Activated naive CD8-positive, alpha-beta T cell treated with anti-CD3 and anti-CD28 coated beads for 36 hours (primary cell): ENCODE results near the gene NEK6. TPM values are rescaled to one million over a fixed set of nuclear protein-coding genes. Genes with fewer than 3 reads are reported as not detected.
A peak's percentile ranks its signal among the peaks of the same experiment; 100 is the strongest.

Experiments used
- DNase-seq: peaks from one replicate; pipeline ENCODE4 v3.0.0; 2021
- H3K27ac Mint-ChIP-seq: one replicate; pipeline ENCODE4 v1.8.0; 2022; ENCODE audit warnings: mild to moderate bottlenecking, moderate library complexity, mixed read lengths
- H3K27me3 Mint-ChIP-seq: one replicate; pipeline ENCODE4 v1.8.0; 2022; ENCODE audit warnings: mild to moderate bottlenecking, mixed read lengths
- H3K36me3 Mint-ChIP-seq: one replicate; pipeline ENCODE4 v1.8.0; 2021; ENCODE audit warnings: mild to moderate bottlenecking, mixed read lengths
- H3K4me1 Mint-ChIP-seq: one replicate; pipeline ENCODE4 v1.8.0; 2021; ENCODE audit warnings: mixed read lengths
- H3K4me3 Mint-ChIP-seq: one replicate; pipeline ENCODE4 v1.8.0; 2022; ENCODE audit warnings: mild to moderate bottlenecking, moderate library complexity, mixed read lengths
- H3K9me3 Mint-ChIP-seq: one replicate; pipeline ENCODE4 v1.8.0; 2022; ENCODE audit warnings: mixed read lengths
- total RNA-seq, 2 experiments: library from RNA; stranded (reverse); gene quantifications; one replicate each; pipeline ENCODE4 v1.2.3, GENCODE V29; 2021

The NEK6 gene
- total RNA-seq, 2 experiments from 2014 or later, result 18.8 to 19.4 TPM

- DNase-seq, result no peak
- no peaks in the 10 kb centered on the region for H3K4me1 Mint-ChIP-seq
- H3K4me3 Mint-ChIP-seq, result no peak overlapping the region
- no peaks in the 10 kb centered on the region for H3K9me3 Mint-ChIP-seq
- no peaks in the 10 kb centered on the region for H3K36me3 Mint-ChIP-seq
- H3K27me3 Mint-ChIP-seq, result no peaks in the 10 kb centered on the region
- H3K27ac Mint-ChIP-seq, result no peak overlapping the region
Measured at GRCh38 chr9:124274738-124275137, 17.0 kb downstream of the NEK6 start.

- no peak for DNase-seq
- H3K27ac Mint-ChIP-seq, result no peak overlapping the region
- H3K27me3 Mint-ChIP-seq, result no peaks in the 10 kb centered on the region
- H3K4me3 Mint-ChIP-seq, result no peak overlapping the region
- H3K9me3 Mint-ChIP-seq, result no peaks in the 10 kb centered on the region
- H3K36me3 Mint-ChIP-seq, result no peaks in the 10 kb centered on the region
- peaks cover 7% of the 10 kb centered on the region for H3K4me1 Mint-ChIP-seq
Measured at GRCh38 chr9:124277420-124277819, 19.7 kb downstream of the NEK6 start.

DNA sequence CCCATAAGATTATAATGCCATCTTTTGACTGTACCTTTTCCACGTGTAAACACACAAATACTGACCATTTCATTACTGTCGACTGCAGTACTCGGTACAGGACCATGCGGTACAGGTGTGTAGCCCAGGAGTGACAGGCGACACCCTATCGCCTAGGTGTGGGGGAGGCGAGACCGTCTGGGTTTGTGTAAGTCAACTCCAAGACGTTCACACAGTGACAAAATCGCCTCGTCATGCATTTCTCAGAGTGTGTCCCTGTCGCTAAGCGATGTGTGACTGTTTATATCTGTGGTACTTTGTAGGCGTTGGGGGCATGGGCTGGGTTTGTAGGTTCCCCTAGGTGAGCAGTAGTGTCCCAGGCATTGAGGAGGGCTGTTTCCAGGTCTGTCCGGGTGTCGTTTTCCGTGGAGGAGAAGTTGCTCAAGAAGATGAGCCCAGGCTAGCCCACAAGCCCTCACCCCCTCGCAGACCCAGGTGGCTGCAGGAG, 20.3 kb downstream of the NEK6 start:
- Mint-ChIP-seq H3K4me3 (no peak overlapping the region), H3K9me3 (no peaks in the 10 kb centered on the region), H3K4me1 (peaks cover 7% of the 10 kb centered on the region), H3K36me3 (no peaks in the 10 kb centered on the region), H3K27ac (no peak overlapping the region), H3K27me3 (no peaks in the 10 kb centered on the region)
- no peak for DNase-seq

GRCh38 chr9:124279531-124280175, 21.9 kb downstream of the NEK6 start:
- Mint-ChIP-seq H3K36me3 (no peaks in the 10 kb centered on the region), H3K4me1 (peaks cover 7% of the 10 kb centered on the region), H3K4me3 (no peak overlapping the region), H3K9me3 (no peaks in the 10 kb centered on the region), H3K27me3 (no peaks in the 10 kb centered on the region), H3K27ac (no peak overlapping the region)
- DNase-seq, result no peak

- Mint-ChIP-seq H3K36me3 (no peaks in the 10 kb centered on the region), H3K27ac (no peak overlapping the region), H3K4me1 (peaks cover 8% of the 10 kb centered on the region), H3K9me3 (no peaks in the 10 kb centered on the region), H3K27me3 (no peaks in the 10 kb centered on the region), H3K4me3 (no peak overlapping the region)
- DNase-seq, result no peak
Measured at GRCh38 chr9:124280176-124280691, 22.5 kb downstream of the NEK6 start.

DNA sequence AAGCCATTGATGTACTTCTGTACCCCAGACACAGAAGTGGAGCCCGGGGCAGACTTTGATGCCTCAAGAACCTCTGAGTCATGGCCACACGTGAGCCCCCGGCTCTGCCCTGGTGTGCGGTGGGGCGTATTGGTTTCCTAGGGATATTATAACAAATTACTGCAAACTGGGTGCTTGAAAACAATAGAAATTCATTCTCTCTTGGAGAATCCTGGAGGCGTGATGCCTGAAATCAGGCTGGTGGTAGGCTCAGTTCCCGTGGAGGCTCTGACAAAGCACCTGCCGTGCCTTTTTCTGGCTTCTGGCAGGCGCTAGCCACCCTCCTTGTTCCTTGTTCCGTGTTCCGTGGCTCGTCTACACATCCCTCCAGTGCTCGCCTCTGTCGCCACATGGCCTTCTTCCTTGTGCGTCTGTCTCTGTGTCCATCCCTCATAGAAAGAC, 24.2 kb downstream of the NEK6 start:
- no peak for DNase-seq
- H3K27ac Mint-ChIP-seq, result no peak overlapping the region
- no peaks in the 10 kb centered on the region for H3K36me3 Mint-ChIP-seq
- no peak overlapping the region for H3K4me3 Mint-ChIP-seq
- H3K4me1 Mint-ChIP-seq, result peaks cover 24% of the 10 kb centered on the region
- H3K9me3 Mint-ChIP-seq, result no peaks in the 10 kb centered on the region
- H3K27me3 Mint-ChIP-seq, result no peaks in the 10 kb centered on the region

DNA sequence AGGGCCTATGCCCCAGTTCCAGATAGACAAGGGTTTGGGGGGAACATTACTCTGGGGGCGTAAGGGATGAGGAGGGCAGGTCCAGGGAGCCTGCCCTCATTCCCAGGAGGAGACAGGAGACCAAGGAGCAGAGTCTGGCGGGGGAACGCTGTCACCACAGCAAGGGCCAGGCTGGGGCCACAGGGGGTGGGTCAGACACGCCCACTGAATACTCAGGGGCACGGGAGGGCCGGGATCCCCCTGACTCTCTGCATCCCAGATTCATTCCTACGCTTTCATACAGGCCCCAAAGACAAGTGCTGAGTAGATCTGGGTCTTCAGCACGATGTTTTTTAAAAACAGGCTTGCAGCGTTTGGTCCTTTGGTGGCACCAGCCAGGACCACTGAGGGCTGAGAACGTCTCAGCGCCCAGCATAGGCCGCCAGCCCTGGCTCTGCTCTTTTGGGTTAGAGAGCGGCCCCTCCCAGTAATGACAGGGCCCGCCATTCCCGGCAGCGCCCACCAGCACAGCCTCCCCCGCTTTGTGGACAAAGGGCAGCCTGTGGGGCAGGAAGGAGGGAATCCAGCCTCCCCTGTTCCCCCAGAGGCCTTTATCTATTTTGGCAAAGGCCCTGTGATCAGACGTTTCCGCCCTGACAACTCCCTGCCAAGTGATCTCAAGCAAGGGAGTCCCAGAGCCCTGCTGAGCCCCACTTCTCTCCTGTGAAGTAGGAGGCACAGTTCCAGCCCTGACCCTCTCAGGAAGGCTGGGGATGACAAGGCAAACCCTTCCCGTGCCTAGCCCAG, 24.9 kb downstream of the NEK6 start:
- no peaks in the 10 kb centered on the region for H3K27me3 Mint-ChIP-seq
- peaks cover 29% of the 10 kb centered on the region for H3K4me1 Mint-ChIP-seq
- no peaks in the 10 kb centered on the region for H3K9me3 Mint-ChIP-seq
- DNase-seq, result no peak
- H3K4me3 Mint-ChIP-seq, result no peak overlapping the region
- H3K27ac Mint-ChIP-seq, result no peak overlapping the region
- H3K36me3 Mint-ChIP-seq, result no peaks in the 10 kb centered on the region

DNA sequence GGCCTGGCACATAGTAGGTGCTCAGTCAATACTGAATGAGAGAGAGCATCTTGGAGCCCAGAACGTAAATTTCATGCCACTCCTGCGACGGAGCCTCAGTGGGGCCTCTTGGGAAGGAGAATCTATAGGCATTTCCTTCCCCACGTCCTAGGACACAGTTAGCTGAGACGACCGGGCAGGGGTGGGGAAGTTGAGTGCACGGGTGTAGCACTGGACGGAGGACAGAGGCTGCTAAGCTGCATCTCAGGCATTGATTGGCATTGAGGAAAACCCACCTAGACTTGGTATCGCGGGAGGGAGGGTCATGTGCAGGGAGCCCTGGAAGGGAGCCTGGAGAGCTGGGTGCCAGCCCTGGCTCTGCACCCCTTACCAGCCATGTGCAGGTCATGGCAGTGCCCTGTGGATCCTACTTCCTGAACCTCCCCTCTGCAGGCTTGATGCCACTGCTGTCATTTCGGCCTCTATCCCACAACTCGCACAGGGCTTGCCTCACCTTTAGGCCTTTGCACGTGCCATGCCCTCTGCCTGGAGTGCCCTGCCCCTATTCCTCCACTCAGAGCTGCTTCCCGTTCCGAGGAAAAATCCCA, 25.6 kb downstream of the NEK6 start:
- no peaks in the 10 kb centered on the region for H3K9me3 Mint-ChIP-seq
- H3K27ac Mint-ChIP-seq, result no peak overlapping the region
- no peaks in the 10 kb centered on the region for H3K27me3 Mint-ChIP-seq
- H3K36me3 Mint-ChIP-seq, result no peaks in the 10 kb centered on the region
- DNase-seq, result no peak
- no peak overlapping the region for H3K4me3 Mint-ChIP-seq
- peaks cover 34% of the 10 kb centered on the region for H3K4me1 Mint-ChIP-seq

DNA sequence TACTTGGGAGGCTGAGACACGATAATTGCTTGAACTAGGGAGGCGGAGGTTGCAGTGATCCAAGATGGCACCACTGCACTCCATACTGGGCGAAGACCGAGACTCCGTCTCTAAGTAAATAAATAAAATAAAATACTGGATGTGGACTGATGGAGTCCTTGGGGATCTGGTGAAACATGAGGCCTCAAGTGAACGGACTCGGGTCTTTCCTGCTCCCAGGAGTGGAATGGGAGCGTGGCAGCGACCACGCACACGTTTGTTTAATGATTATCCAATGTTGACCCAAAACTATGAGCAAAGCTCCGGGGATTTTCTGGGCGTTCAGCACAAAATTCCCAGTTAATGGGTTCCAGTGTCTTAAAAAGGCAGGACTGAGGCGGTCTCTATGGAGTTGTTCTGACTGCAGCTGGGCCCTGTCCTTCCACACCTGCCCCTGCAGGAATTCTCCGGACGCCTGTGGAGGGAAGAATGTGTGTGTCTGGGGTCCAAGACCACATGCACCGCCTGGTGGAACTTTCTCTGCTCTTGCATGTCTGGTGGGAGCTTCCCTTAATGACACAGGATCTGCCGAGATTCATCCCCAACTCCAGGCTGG, 26.6 kb downstream of the NEK6 start:
- Mint-ChIP-seq H3K4me1 (peaks cover 34% of the 10 kb centered on the region), H3K27ac (no peak overlapping the region), H3K27me3 (no peaks in the 10 kb centered on the region), H3K36me3 (no peaks in the 10 kb centered on the region), H3K9me3 (no peaks in the 10 kb centered on the region), H3K4me3 (no peak overlapping the region)
- DNase-seq, result no peak

DNA sequence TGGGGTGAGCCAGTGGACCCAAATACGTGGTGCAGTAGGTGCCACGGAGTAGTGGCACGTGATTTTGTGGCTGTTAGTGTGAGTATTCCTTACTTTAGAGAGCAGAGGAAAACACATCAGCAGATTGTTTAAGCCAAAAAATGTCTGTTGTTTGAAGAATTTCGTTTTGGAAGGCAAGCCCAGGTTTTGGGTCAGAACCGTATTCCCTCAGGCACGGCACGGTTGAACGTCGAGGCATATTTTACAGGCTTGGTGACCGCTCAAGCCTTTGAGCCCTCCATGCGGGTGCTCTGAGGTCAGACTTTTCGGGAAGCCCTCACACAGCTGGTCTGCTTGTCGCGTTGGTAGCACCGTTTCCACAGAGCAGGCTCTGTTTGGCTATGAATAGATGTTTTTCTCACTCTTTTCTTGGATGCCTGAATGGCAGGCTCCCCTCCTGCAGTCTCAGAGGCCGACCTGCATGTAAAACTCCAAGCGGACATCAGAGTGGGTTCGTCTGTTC, 27.2 kb downstream of the NEK6 start:
- Mint-ChIP-seq H3K4me3 (no peak overlapping the region), H3K27me3 (no peaks in the 10 kb centered on the region), H3K9me3 (no peaks in the 10 kb centered on the region), H3K27ac (no peak overlapping the region), H3K4me1 (peaks cover 34% of the 10 kb centered on the region), H3K36me3 (no peaks in the 10 kb centered on the region)
- no peak for DNase-seq

DNA sequence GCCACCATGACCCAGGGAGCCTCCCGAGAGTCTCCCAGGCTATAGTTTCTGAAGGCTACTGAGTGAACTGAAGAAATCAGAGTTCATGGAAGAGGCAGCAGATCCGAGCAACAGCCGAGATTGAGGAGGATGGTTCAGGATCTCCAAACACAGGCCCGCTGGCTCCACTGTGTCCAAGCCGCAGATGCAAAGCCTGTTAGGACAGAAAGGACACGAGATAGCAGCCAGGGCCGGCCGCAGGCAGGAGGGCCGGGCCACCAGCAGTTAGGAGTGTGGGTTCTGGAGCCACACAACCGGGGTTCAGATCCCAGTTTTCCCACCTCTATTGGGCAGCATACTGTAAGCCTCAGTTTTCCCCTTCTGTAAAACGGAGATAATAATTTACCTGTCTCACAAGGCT, 27.7 kb downstream of the NEK6 start:
- Mint-ChIP-seq H3K4me1 (peaks cover 34% of the 10 kb centered on the region), H3K27me3 (no peaks in the 10 kb centered on the region), H3K9me3 (no peaks in the 10 kb centered on the region), H3K27ac (peak overlapping the region; percentile 99), H3K36me3 (no peaks in the 10 kb centered on the region), H3K4me3 (no peak overlapping the region)
- no peak for DNase-seq

GRCh38 chr9:124285903-124286291, 28.1 kb downstream of the NEK6 start:
- peak; percentile 61 for DNase-seq
- no peaks in the 10 kb centered on the region for H3K9me3 Mint-ChIP-seq
- peak overlapping the region; percentile 76 for H3K4me3 Mint-ChIP-seq
- no peaks in the 10 kb centered on the region for H3K36me3 Mint-ChIP-seq
- H3K4me1 Mint-ChIP-seq, result peaks cover 33% of the 10 kb centered on the region
- H3K27me3 Mint-ChIP-seq, result no peaks in the 10 kb centered on the region
- peak overlapping the region; percentile 99 for H3K27ac Mint-ChIP-seq

- H3K27me3 Mint-ChIP-seq, result no peaks in the 10 kb centered on the region
- H3K4me1 Mint-ChIP-seq, result peaks cover 38% of the 10 kb centered on the region
- H3K27ac Mint-ChIP-seq, result peak overlapping the region; percentile 99
- no peaks in the 10 kb centered on the region for H3K36me3 Mint-ChIP-seq
- DNase-seq, result peak; percentile 70
- H3K9me3 Mint-ChIP-seq, result no peaks in the 10 kb centered on the region
- H3K4me3 Mint-ChIP-seq, result peak overlapping the region; percentile 76
Measured at GRCh38 chr9:124286292-124286931, 28.7 kb downstream of the NEK6 start.

GRCh38 chr9:124290053-124290591, 32.4 kb downstream of the NEK6 start:
- Mint-ChIP-seq H3K9me3 (no peaks in the 10 kb centered on the region), H3K36me3 (peaks cover 5% of the 10 kb centered on the region), H3K27ac (no peak overlapping the region), H3K27me3 (no peaks in the 10 kb centered on the region), H3K4me1 (peaks cover 51% of the 10 kb centered on the region), H3K4me3 (no peak overlapping the region)
- DNase-seq, result no peak
